Ishikawa (cell line): ENCODE results near the gene MTHFD1L.

Source experiments
- CEBPB ChIP-seq: IDR thresholded peaks from 2 replicates; pipeline ENCODE4 v1.6.1; 2012
- CREB1 ChIP-seq: IDR thresholded peaks from 2 replicates; pipeline ENCODE4 v1.6.1; 2012; ENCODE audit warnings: low read depth
- EGR1 ChIP-seq: IDR thresholded peaks from 2 replicates; pipeline ENCODE4 v1.6.1; 2012
- EP300 ChIP-seq: IDR thresholded peaks from 2 replicates; pipeline ENCODE4 v1.6.1; 2012; ENCODE audit warnings: borderline replicate concordance
- FOXM1 ChIP-seq: IDR thresholded peaks from 2 replicates; pipeline ENCODE4 v1.6.1; 2012; ENCODE audit warnings: low read depth, borderline replicate concordance
- MAX ChIP-seq: IDR thresholded peaks from 2 replicates; pipeline ENCODE4 v1.6.1; 2012
- NFIC ChIP-seq: IDR thresholded peaks from 2 replicates; pipeline ENCODE4 v1.6.1; 2012
- RAD21 ChIP-seq: IDR thresholded peaks from 2 replicates; pipeline ENCODE4 v1.6.1; 2012; ENCODE audit warnings: low read depth
- REST ChIP-seq: IDR thresholded peaks from 2 replicates; pipeline ENCODE4 v1.6.1; 2012; ENCODE audit warnings: low read depth, mild to moderate bottlenecking
- TAF1 ChIP-seq: IDR thresholded peaks from 2 replicates; pipeline ENCODE4 v1.6.1; 2012; ENCODE audit warnings: low read depth, mild to moderate bottlenecking
- TCF12 ChIP-seq: IDR thresholded peaks from 2 replicates; pipeline ENCODE4 v1.6.1; 2012; ENCODE audit warnings: low read depth
- TEAD4 ChIP-seq: IDR thresholded peaks from 2 replicates; pipeline ENCODE4 v1.6.1; 2012
- USF1 ChIP-seq: IDR thresholded peaks from 2 replicates; pipeline ENCODE4 v1.6.1; 2012
- YY1 ChIP-seq: IDR thresholded peaks from 2 replicates; pipeline ENCODE4 v1.6.1; 2012; ENCODE audit warnings: low read depth
- ZBTB7A ChIP-seq: IDR thresholded peaks from 2 replicates; pipeline ENCODE4 v1.6.1; 2012; ENCODE audit warnings: low read depth

Gene MTHFD1L

GRCh38 chr6:150830439-150831165 lies 34.9 kb upstream of the MTHFD1L start:
- no peak for TF ChIP-seq EGR1
- TF ChIP-seq USF1 = no peak
- TF ChIP-seq TAF1 = no peak
- TF ChIP-seq CEBPB = no peak
- TF ChIP-seq CREB1 = no peak
- TF ChIP-seq FOXM1 = no peak
- no peak for TF ChIP-seq RAD21
- TF ChIP-seq TCF12 = no peak
- TF ChIP-seq EP300 = no peak
- no peak for TF ChIP-seq YY1
- TF ChIP-seq TEAD4 = no peak
- TF ChIP-seq NFIC = no peak
- TF ChIP-seq ZBTB7A = no peak
- no peak for TF ChIP-seq MAX
- TF ChIP-seq REST = no peak

GRCh38 chr6:150831577-150831976 lies 33.9 kb upstream of the MTHFD1L start:
- TF ChIP-seq CREB1 = no peak
- TF ChIP-seq MAX = no peak
- no peak for TF ChIP-seq REST
- TF ChIP-seq ZBTB7A = no peak

- no peak for TF ChIP-seq EP300
- no peak for TF ChIP-seq CEBPB
- TF ChIP-seq RAD21 = no peak
- no peak for TF ChIP-seq CREB1
- no peak for TF ChIP-seq REST
- no peak for TF ChIP-seq YY1
- TF ChIP-seq TCF12 = no peak
- no peak for TF ChIP-seq FOXM1
- TF ChIP-seq TAF1 = no peak
- TF ChIP-seq NFIC = no peak
These were observed 29.9 kb upstream of the MTHFD1L start for GRCh38 chr6:150835620-150836019.

GRCh38 chr6:150840185-150840584 lies 25.3 kb upstream of the MTHFD1L start:
- TF ChIP-seq NFIC = no peak
- no peak for TF ChIP-seq CREB1
- TF ChIP-seq ZBTB7A = no peak
- no peak for TF ChIP-seq TAF1
- no peak for TF ChIP-seq YY1

GRCh38 chr6:150841189-150841588 lies 24.3 kb upstream of the MTHFD1L start:
- TF ChIP-seq CREB1 (no peak), EGR1 (no peak), CEBPB (no peak), FOXM1 (no peak), REST (no peak), MAX (no peak)
